NCI-H128 (cell line): ENCODE results near the gene SMOC2.
"Not testable (repeated sequence)": the region's sequence is repeated elsewhere in the genome, so short reads cannot be mapped to it uniquely, and the experiment has no call there.

Experiments used
- DNase-seq: peaks from one replicate; lab custom pipeline; 2025; ENCODE audit not compliant: unreplicated experiment; lab: John Stamatoyannopoulos, UW

Gene SMOC2

GRCh38 chr6:168674595-168674994 lies 233.6 kb downstream of the SMOC2 start:
- no peak for DNase-seq

GRCh38 chr6:168675375-168675774 lies 234.4 kb downstream of the SMOC2 start:
- DNase-seq: no peak

GRCh38 chr6:168675933-168676551 lies 235.1 kb downstream of the SMOC2 start:
- DNase-seq: no peak

- DNase-seq: no peak
These were observed 235.8 kb downstream of the SMOC2 start for GRCh38 chr6:168676552-168677322.

GRCh38 chr6:168677323-168677781 lies 236.4 kb downstream of the SMOC2 start:
- not testable (repeated sequence) for DNase-seq

GRCh38 chr6:168678077-168678476 lies 237.1 kb downstream of the SMOC2 start:
- no peak for DNase-seq

- DNase-seq: no peak
These were observed 237.6 kb downstream of the SMOC2 start for GRCh38 chr6:168678588-168678987.

- DNase-seq: no peak
These were observed 240.8 kb downstream of the SMOC2 start for GRCh38 chr6:168681748-168682147.

- DNase-seq: no peak
These were observed 242.6 kb downstream of the SMOC2 start for GRCh38 chr6:168683621-168684020.

- DNase-seq: no peak
These were observed 243.5 kb downstream of the SMOC2 start for GRCh38 chr6:168684471-168684870.

- DNase-seq: no peak
These were observed 243.9 kb downstream of the SMOC2 start for GRCh38 chr6:168684906-168685305.

- no peak for DNase-seq
These were observed 245.2 kb downstream of the SMOC2 start for GRCh38 chr6:168686029-168686738.

- DNase-seq: no peak
These were observed 246.1 kb downstream of the SMOC2 start for GRCh38 chr6:168686831-168687730.

GRCh38 chr6:168690271-168690670 lies 249.3 kb downstream of the SMOC2 start:
- DNase-seq: no peak

GRCh38 chr6:168691774-168692173 lies 250.8 kb downstream of the SMOC2 start:
- DNase-seq: no peak

- DNase-seq: no peak
These were observed 251.4 kb downstream of the SMOC2 start for GRCh38 chr6:168692193-168692914.

- DNase-seq: not testable (repeated sequence)
These were observed 251.9 kb downstream of the SMOC2 start for GRCh38 chr6:168692915-168693257.

- not testable (repeated sequence) for DNase-seq
These were observed 253.8 kb downstream of the SMOC2 start for GRCh38 chr6:168694797-168695196.

- no peak for DNase-seq
These were observed 254.7 kb downstream of the SMOC2 start for GRCh38 chr6:168695701-168696100.

GRCh38 chr6:168698923-168699322 lies 257.9 kb downstream of the SMOC2 start:
- no peak for DNase-seq
